HTERT RPE-1 (cell line): ENCODE results near the gene MED29.
"Not testable (repeated sequence)": the region's sequence is repeated elsewhere in the genome, so short reads cannot be mapped to it uniquely, and the experiment has no call there.

Source experiments
- in situ Hi-C: fragments of 300-500 bp; cut with MboI; formaldehyde crosslinking; loops from 4 replicates; pipeline ENCODE4 v1.14.3; 2020; ENCODE audit warnings: low sequenced_read_pairs

Gene MED29

DNA sequence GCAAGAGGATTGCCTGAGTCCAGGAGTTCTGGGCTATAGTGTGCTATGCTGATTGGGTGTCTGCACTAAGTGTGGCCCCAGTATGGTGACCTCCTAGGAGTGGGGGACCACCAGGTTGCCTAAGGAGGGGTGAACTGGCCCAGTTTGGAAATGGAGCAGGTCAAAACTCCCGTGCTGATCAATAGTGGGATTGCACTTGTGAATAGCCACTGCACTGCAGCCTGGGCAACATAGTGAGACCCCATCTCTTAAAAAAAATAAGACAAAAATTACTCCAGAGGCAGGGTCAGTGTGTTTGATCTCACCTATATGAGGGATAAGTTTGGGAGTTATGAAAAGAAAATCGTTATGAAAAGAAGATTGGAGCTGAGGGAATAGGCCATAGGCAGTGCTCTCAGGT is 22.0 kb upstream of the MED29 start:
- in situ Hi-C loops, result no loop called here

DNA sequence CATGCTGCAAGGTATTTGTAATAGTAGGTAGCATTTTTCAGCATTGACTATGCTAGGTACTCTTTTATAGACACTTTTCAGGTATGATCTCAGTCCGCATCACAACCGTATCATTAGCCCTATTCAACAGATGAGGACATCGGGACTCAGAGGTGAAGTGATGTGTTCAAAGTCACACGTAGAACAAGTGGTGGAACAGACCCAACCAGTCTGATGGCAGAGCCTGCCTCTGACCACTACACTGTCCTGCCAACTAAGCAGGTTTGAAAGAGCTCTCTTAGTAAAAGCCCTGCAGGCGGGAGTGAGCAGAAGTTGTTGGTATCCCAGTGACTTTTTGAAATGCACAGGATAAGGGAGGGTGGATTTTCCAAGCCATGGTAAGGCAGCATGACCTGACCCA is 20.4 kb upstream of the MED29 start:
- in situ Hi-C loops, result no loop called here

DNA sequence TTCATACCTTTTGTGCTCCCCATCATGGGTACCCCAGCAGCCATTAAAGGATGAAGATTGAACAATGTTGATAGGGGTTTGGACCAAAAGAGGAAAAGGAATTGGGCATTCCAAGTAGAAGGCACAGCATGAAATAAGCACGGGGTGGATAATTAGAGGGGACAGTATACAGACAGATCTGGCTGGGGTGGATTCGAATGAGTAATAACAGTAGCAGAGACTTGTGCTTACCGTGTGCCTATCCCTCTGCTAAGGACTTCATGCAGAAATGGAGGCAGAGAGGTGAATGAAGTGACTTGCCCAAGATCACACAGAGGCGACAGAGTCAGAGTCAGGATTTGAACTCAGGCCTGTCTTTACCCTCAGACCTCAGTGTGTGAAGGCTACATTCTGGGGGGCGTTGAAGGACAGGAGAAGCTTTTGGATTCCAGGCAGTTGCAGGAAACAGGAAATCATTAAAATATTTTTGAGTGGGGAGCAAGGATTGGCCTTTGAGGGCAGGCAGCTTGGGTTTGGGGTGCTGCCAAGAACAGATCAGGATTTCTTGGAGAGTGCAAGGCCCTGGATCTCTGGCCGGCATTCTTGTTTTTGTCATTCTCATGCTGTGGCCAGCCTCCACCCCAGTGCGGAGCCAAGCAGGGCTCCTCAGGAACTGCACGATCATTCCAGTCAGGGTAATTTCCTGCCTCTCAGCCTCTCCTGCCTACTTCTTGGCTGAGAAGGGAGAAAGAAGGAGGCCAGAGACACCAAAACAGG is 19.0 kb upstream of the MED29 start:
- in situ Hi-C loops, result no loop called here

DNA sequence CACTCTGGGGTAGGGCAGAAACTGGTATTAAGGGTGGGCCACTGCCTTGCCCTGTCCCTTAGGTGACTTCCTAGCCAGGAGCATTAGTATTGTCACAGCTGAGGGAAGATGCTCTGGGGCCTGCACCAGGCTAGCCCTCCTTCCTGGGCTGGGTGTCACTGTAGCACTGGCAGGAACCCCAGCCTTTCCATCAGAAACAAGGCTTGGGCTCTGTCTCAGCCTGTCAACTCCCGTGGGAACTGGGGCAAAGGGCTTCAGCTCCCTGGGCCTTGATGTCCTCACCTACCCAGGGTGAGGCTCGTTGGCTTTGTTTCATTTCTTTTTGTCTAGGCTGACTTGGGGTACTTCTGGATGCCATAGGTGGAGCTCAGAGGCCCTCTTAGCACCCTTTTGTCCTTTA is 18.2 kb upstream of the MED29 start:
- in situ Hi-C loops, result no loop called here

DNA sequence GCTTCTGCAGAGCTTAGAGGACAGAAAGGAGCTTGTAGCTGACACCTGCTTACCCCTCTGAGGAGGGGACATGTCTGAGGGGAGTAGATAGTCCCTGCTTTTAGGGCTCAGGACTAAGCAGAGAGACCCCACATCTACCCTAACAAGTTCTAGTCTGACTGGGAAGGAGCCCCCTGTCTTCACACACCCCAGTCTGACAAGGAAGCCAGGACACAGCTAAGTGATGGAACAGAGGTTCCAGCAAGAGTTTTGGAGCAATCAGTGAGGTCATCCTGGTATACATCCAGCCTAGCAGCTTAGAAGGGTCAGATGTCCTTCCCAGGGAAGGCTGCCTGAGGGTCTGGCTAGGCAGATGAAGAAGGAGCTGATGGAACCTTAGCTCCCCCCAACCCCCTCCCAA is 15.2 kb upstream of the MED29 start:
- in situ Hi-C loops, result no loop called here

DNA sequence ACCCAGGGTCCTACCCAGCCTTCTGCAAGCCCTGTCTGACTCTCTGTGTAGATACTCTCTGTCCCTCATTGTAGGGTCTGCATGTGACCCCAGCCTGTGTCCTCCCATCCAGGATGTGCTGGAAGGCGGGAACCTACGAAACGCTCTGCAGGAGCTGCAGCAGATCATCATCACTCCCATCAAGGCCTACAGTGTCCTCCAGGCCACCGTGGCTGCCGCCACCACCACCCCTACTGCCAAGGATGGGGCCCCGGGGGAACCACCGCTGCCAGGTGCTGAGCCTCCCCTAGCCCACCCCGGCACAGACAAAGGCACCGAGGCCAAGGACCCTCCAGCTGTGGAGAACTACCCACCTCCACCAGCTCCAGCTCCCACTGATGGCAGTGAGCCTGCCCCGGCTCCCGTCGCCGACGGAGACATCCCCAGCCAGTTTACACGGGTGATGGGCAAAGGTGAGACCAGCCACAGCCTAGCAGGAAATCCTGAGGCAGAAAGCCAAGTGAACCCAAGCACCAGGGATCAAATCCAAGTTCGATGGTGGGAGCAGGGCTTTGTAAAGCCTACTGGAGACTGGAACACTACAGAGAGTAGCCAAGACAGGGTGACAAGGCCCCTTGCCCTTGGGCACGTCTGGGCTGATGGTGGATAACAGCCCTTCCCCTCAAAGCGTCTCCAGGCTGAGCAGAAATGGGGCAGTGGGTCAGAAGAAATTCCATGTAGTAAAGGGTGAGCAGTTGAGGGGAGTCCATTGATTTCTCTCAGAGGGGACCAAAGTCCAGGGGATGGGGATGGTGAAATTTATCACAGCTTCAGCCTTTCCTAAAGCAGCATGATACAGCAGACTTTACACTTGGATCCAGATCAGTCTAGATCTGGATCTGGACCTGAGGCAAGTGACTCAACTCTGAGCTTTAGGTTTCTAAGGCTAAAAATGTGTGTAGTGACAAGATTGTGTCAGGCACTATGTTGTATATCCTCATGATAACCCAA is 13.5 kb upstream of the MED29 start:
- in situ Hi-C loops, result no loop called here

DNA sequence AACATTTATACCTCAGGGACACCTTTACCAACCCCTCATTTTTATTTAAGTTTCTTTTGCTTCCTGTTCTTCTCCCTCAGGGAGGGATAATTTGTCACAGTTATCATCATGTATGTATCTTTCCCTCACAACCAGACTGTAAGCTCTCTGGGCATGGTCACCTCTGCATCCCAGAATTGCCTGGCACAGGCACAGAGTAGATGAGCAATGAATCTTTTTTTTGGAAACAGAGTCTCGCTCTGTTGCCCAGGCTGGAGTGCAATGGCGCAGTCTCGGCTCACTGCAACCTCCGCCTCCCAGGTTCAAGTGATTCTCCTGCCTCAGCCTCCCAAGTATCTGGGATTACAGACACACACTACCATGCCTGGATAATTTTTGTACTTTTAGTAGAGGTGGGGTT is 11.8 kb upstream of the MED29 start:
- in situ Hi-C loops, result not testable (repeated sequence)

DNA sequence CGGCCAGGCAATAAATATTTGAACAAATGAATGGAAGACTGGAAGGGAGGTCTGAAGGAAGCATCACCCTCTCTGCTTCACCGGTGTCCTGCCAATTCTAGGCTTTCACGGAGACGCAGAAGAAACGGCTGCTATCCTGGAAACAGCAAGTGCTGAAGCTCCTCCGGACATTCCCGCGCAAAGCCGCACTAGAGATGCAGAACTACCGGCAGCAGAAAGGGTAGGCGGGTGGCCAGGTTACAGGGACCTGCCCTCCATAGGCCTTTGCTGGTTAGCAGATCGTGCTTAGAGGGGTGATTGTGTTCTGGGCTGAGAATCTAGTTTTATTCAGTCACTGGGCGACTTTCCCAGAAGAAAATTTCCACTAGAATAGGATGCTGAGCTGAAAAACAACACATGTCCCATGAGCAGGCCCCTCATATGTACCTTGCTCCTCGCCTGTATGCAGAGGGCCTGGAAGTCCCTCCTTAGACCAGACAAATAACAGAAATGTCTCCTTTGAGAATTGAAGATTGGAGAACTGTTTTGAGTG is 11.2 kb upstream of the MED29 start:
- in situ Hi-C loops, result no loop called here

DNA sequence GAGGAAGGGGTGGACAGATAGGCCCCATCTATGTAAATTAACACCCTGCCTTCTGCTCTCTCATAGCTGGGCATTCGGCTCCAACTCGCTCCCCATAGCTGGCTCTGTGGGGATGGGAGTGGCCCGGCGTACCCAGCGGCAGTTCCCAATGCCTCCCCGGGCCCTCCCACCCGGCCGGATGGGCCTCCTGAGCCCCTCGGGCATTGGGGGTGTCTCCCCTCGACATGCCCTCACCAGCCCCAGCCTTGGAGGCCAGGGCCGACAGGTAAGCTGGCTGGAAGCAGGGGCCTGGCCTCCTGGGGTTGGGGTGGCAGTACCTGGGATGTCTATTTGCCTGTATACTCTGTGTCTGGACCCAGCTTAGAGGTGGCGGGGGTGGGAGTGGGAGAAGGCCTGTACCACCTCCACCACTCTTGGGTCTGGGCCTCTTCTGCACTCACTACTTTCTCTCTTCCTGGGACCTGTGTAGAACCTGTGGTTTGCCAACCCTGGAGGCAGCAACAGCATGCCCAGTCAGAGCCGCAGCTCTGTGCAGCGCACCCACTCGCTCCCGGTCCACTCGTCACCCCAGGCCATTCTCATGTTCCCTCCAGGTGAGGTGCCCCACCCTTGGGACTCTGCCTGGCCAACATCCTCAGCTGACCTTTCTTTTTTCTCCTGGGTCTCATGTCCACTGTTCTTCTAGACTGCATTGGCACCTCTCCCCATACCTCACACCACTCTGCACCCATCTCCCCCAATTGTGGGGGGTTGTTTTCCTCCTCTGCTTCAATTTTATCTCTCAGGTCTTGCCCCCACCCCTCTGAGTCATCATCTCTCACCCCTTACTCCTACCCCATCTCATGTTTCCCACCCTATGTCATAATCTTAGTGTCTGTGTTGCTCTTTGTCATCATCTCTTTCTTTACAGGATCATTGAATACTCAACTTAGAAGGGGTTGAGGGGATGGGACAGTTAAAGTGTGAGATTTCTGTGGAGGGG is 10.4 kb upstream of the MED29 start:
- in situ Hi-C loops, result no loop called here

DNA sequence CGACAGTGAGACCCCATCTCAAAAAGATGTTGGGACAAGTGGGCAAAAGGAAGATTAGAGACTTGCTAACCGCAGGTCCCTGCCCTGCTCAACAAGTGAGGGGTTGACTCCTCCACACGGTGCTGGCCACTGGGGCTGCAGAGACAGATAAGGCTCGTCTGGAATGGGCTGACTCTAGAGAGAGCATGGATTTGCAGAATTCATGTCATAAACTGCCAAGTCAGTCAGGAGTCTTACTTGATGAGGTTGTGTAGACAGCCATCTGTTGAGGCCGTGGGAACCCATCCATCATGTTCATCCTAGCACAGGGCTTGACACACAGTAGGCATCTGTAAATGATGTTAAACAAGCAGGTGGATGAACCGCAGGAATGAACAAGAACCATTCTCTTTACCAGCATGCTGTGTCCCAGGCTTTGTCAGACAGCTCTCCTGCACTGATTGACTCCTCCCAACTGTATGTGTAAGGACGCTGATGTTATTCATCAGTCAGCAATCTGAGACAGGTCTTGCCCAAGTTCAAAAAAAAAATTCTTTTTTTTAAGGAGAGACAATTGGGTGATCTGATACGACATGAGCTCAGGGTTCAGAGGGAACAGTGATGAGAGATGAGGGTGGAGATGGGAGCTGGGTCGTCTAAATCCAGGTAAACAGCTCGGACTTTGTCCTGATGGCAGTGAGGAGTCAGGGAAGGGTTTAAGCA is 9.1 kb upstream of the MED29 start:
- in situ Hi-C loops, result no loop called here

DNA sequence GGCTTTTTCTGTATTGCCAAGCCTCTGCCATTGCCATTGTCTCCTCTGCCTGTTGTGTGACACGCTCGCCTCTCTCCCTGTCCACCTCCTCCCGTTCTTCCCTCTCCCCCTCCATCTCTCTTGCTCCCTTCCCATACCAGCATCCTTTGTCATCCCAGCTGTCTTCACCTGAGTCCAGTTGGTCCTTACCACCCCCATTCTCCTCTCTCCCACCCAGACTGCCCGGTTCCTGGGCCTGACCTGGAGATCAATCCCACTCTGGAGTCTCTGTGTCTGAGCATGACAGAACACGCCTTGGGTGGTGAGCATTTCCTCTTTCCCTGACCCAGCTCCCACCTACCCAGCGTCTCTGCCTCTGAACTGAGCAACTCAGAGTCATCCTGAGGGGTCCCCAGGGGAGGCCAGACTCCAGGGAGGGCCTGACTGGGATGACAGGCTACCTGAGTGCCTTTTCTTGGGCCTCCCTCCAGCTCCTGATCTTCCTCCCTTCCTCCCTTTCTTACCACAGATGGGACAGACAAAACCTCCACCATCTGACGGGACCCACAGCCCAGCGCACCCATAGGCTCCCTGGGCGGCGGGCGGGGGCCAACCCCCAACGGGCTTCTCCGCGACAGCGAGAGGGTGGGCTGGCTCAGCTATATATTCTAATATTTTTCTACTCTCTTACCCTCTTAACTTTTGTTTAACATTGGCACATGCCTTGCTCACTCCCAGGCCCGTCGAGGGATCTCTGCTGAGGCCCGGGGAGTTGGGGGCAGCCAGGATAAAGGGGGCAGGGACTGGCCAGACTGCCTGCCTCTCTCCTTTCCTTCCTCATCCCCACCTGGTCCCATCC is 8.0 kb upstream of the MED29 start:
- in situ Hi-C loops, result no loop called here

DNA sequence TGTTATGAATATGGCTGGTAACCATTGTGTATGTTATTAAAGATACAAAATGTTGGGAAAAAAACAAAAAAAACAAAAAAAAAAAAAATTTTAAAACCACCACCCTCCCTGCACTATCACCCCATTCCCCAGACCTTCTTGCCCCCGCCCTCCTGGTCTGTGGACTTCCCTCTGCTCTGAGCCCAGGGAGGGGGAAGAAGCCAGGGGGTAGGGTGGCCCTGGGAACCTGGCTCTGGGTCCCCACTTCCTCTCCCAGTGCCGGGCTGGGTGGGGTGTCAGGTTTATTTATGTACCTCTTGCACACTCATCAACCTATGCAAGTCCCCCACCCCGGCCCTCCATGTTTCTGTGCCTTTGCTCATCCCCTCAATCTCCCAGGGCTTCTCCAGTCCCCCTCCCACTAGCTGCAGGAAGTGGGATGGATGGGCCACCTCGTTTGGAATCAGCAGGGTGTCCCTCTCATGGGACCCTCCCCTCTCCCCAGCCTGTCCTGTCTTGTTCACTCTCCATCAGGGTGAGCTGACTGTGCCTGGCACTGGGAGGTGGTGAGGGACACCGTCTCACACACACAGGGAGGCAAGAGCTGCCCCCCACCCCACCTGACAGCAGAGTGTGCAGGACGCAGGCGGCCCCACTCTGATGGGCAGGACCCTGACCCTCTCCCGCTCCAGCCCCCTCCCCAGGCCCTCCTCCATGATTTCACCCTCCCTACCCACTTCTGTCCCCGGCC is 6.2 kb upstream of the MED29 start:
- in situ Hi-C loops, result no loop called here

DNA sequence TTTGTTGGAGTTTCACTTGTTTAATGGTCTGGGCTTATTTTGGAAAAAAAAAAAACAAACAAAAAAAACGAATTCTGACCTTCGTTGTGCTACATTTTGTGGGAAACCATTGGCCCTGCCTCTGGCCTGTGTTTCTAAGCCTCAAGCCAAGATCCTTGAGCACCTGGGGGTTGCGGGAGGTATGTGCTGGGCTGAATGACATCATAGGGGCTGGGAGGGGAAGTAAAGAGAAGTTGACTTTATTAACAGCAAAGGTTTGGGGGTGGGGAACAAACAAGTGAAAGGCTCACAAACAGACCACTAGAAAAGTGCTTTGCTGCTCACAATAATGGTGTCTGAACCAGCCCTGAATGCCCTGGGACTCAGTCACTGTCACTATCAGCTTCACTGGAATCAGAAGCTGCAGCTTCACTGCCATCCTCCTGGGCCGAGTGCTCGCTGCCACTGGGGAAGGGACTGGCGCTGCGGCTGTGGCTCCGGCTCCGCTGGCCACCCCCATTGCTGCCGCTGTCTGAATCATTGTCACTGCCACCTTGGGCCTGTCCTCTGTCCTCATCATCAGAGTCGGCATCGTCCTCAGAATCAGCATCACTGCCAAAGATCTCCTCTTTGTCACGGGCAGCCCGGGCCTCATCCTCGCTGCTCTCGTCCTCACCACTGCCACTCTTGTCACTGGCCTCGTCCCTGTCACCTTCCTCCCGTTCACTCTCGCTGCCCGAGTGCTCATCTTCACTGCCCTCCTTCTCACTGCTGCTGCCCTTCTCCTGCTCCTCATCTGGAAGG is 5.4 kb upstream of the MED29 start:
- in situ Hi-C loops, result no loop called here

DNA sequence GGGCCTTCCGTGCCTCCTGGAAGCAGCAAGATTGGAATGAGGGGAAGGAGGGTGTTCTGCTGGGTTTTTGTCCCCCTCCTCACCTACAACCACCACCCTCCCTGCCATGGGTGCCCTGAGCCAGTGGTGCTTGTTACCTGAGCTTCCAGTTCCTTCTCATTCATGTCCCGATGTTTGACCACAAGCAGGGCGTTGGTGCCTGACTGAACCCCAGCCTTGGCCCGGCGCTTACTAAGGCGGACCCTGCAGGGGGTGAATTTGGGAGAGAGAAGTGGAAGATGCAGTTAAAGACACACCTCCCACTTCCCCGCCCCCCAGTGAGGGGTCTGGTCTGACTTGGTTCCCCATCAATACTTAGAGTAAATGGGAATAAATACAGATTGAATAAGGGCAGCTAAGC is 4.6 kb upstream of the MED29 start:
- in situ Hi-C loops, result no loop called here

DNA sequence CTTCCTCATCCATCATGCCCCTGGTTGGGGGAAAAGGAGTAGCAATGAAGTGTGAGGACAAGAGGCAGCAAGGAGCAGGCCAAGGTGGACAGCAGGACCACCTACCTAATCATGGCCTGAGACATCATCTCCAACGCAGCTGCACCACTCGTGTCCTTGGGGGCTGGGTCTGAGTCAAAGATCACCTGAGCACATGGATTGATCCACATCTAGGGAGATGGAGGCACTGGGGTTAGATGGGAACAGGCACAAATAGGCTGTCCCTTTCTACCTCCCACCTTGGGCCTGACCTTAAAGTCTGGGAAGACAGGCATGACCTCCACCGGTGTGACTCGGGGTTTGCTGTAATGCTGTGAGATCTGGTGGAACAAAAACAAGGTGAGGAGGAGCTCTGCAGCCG is 2.5 kb upstream of the MED29 start:
- in situ Hi-C loops, result no loop called here

DNA sequence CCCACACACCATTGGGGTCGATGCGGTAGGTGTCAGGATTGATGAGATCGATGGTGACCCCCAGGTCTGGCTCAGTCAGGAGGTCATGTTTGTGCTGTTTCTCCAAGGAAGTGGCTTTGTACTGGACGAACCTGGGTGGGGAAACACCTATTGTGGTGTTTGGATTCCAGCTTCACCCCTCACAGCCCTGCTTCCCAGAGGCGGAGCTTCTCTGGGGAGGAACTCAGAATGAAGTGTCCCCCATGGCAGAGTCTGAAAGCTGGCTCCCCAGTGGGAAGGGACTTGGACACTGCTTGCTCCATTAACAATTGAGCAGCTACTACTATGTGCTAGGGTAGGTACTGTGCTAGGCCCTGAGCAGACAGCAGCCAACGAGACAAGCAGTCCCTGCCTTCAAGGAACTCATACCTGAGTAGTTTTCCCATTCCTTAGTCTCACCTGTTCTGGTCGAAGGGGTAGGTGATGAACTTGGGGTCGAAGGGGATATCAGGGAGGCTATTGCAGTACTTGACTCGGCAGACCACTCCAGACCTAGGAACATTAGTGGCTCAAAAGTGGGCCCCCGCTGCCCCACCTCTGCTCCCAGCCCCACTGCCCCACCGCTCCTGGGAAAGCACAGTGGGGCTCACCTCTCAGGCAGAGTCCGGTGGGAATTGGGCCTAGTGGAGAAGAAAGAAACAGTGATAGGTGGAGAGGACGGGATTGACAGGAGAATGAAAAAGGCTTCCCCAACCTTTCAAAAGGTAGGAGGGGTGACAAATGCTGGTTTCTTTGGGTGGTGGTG is 1.4 kb upstream of the MED29 start:
- in situ Hi-C loops, result no loop called here

DNA sequence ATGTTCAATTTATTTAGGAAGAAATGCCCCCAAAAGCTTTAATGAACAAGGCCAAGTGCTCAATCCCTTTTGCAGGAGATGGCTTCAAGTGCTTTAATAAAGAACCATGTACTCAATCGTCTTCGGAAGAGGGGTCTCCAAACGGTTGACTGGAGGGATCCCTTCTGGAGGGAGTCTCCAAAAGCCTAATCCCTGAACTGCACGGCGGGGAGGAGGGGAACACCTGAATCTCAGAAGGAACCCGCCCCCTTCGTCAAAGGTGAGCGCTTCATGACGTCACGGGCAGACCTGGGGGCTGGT is 777 bp upstream of the MED29 start:
- in situ Hi-C loops, result no loop called here
